K562 (cell line): ENCODE data around the gene MFAP3L. TPM values are rescaled to one million over a fixed set of nuclear protein-coding genes. Genes with fewer than 3 reads are reported as not detected.

Experiments used
- ATAC-seq: fragments of 200-7000 bp; cut with Tn5 transposase; 3 replicates; pipeline ENCODE4 v1.9.1; 2020; ENCODE audit warnings: moderate library complexity
- BruUV-seq: library from RNA; stranded (reverse); fragments of 400-500 nt; replicated peaks from 2 replicates; lab custom pipeline; 2021; lab: Mats Ljungman, UMichigan
- CTCF ChIA-PET: fragments of 300-600 bp; formaldehyde crosslinking; extraction: SDS; loops from one replicate; lab custom pipeline; 2021; ENCODE audit warnings: low intra/inter-chr PET ratio; lab: Yijun Ruan, JAX
- POLR2A ChIA-PET: fragments of 300-600, 350-650 bp; sonication (Branson Sonifier 250); formaldehyde crosslinking; extraction: SDS; loops from one replicate; lab custom pipeline; 2021; ENCODE audit warnings: antibody characterized with exemption, inconsistent platforms; lab: Yijun Ruan, JAX
- DNase-seq, 4 experiments: peaks; one replicate each; pipeline versions ENCODE4 v3.0.0 to v3.0.0-alpha.2; 2011 to 2018; ENCODE audit warnings: low spot score in 3 of 4, mixed read lengths in 3 of 4; ENCODE audit errors: extremely low read depth in 1 of 4
- FAIRE-seq: peaks from 2 replicates; lab custom pipeline; 2011; peaks lifted over from hg19 to GRCh38; lab: Jason Lieb, UNC
- H2AFZ ChIP-seq: 2 replicates; pipeline ENCODE4 v1.6.0; 2011; ENCODE audit warnings: low read depth, low read length, control low read depth, inconsistent platforms
- H3K27ac ChIP-seq: fragments of 200-600 bp; 3 replicates; pipeline ENCODE4 v1.8.0; 2011; ENCODE audit warnings: low read depth, mild to moderate bottlenecking, control low read depth, inconsistent platforms, low read length, moderate library complexity, mixed read lengths; ENCODE audit errors: extremely low read depth
- H3K27me3 ChIP-seq, 2 experiments: fragments of 300-600 bp in 1 of 2; 2 replicates in 1 of 2; 3 replicates in 1 of 2; pipeline versions ENCODE4 v1.6.0 to v1.8.0; 2011; ENCODE audit warnings: inconsistent platforms in 2 of 2, low read length in 2 of 2, mild to moderate bottlenecking in 1 of 2, mixed read lengths in 1 of 2, moderate library complexity in 1 of 2; ENCODE audit not compliant: control insufficient read depth in 2 of 2, insufficient read depth in 2 of 2
- H3K36me3 ChIP-seq: fragments of 300-600 bp; 3 replicates; pipeline ENCODE4 v1.8.0; 2011; ENCODE audit warnings: mild to moderate bottlenecking, low read length, inconsistent platforms; ENCODE audit not compliant: control insufficient read depth, insufficient read depth
- H3K4me1 ChIP-seq, 2 experiments: fragments of 200-600 bp in 1 of 2; replicated peaks in 1 of 2; 2 replicates in 1 of 2; 3 replicates in 1 of 2; pipeline versions ENCODE4 v1.5.1 to v1.8.0; 2011; ENCODE audit warnings: inconsistent platforms in 2 of 2, low read length in 2 of 2, mild to moderate bottlenecking in 1 of 2, mixed read lengths in 1 of 2, moderate library complexity in 1 of 2; ENCODE audit not compliant: control insufficient read depth in 2 of 2, insufficient read depth in 2 of 2
- H3K4me2 ChIP-seq: 2 replicates; pipeline ENCODE4 v1.6.1; 2011; ENCODE audit warnings: low read length, control low read depth, inconsistent platforms, mixed read lengths; ENCODE audit not compliant: insufficient read depth
- H3K4me3 ChIP-seq: fragments of 200-600 bp; sonication (generic), shearing (Covaris generic); 2 replicates; pipeline ENCODE4 v1.5.1; 2016; ENCODE audit warnings: control low read depth, inconsistent platforms
- H3K79me2 ChIP-seq: fragments of 200-600 bp; 3 replicates; pipeline ENCODE4 v1.8.0; 2011; ENCODE audit warnings: low read length, inconsistent platforms; ENCODE audit not compliant: control insufficient read depth, insufficient read depth
- H3K9ac ChIP-seq, 2 experiments: 2 replicates each; pipeline versions ENCODE4 v1.6.0 to v1.6.1; 2011; ENCODE audit warnings: low read depth in 2 of 2, low read length in 2 of 2, control low read depth in 1 of 2, inconsistent platforms in 1 of 2, mild to moderate bottlenecking in 1 of 2, mixed read lengths in 1 of 2; ENCODE audit not compliant: insufficient read depth in 1 of 2
- H3K9me1 ChIP-seq: one replicate; pipeline ENCODE4 v1.6.0; 2011; ENCODE audit warnings: inconsistent platforms, mild to moderate bottlenecking, low read length, moderate library complexity; ENCODE audit not compliant: control insufficient read depth, insufficient read depth
- H3K9me3 ChIP-seq: replicated peaks from 2 replicates; pipeline ENCODE4 v1.5.1; 2011; ENCODE audit warnings: low read depth, low read length, inconsistent platforms; ENCODE audit not compliant: control insufficient read depth, insufficient read depth
- H4K20me1 ChIP-seq: replicated peaks from 2 replicates; pipeline ENCODE4 v1.6.1; 2011; ENCODE audit warnings: low read length, inconsistent platforms, mixed read lengths; ENCODE audit not compliant: control insufficient read depth, insufficient read depth
- GMEB1 ChIP-seq: fragments of 250-450 bp; sonication (Bioruptor Pico); IDR thresholded peaks from 2 replicates; pipeline ENCODE4 v1.4.0; 2020; ENCODE audit warnings: mild to moderate bottlenecking
- GTF2F1 ChIP-seq: IDR thresholded peaks from 2 replicates; pipeline ENCODE4 v1.6.1; 2011; ENCODE audit warnings: low read depth, low read length, improper control_type of control experiment
- HDAC6 ChIP-seq: IDR thresholded peaks from 2 replicates; pipeline ENCODE4 v1.6.1; 2012; ENCODE audit warnings: low read depth, mild to moderate bottlenecking, control low read depth, inconsistent platforms, low read length, moderate library complexity
- HIVEP1 ChIP-seq: fragments of 250-450 bp; sonication (Bioruptor Pico); IDR thresholded peaks from 2 replicates; pipeline ENCODE4 v1.4.0; 2020; ENCODE audit warnings: mild to moderate bottlenecking
- KAT2B ChIP-seq: IDR thresholded peaks from one replicate; pipeline ENCODE4 v1.6.1; 2012; ENCODE audit warnings: low read depth, mild to moderate bottlenecking, control low read depth, inconsistent platforms, low read length, moderate library complexity
- MBD2 ChIP-seq: sonication (generic); IDR thresholded peaks from 2 replicates; pipeline ENCODE4 v1.6.1; 2016; ENCODE audit warnings: low read depth, borderline replicate concordance
- PHB2 ChIP-seq: fragments of 450-650 bp; IDR thresholded peaks from 2 replicates; pipeline ENCODE4 v1.6.1; 2017; ENCODE audit warnings: low read depth
- PURB ChIP-seq: sonication (generic); formaldehyde crosslinking; IDR thresholded peaks from 2 replicates; pipeline ENCODE4 v1.9.0; 2021; ENCODE audit warnings: low read depth, mild to moderate bottlenecking, missing genetic modification reagents
- SMAD4 ChIP-seq: fragments of 250-450 bp; sonication (Bioruptor Pico); conservative IDR thresholded peaks from 2 replicates; pipeline ENCODE4 v1.8.0; 2021; ENCODE audit warnings: inconsistent platforms, mild to moderate bottlenecking, moderate library complexity
- SMARCB1 ChIP-seq: IDR thresholded peaks from 2 replicates; pipeline ENCODE4 v1.6.1; 2011; ENCODE audit warnings: improper control_type of control experiment, low read depth; ENCODE audit not compliant: insufficient read length
- SNRNP70 ChIP-seq: fragments of 200-400 bp; formaldehyde crosslinking; optimal IDR thresholded peaks from 2 replicates; pipeline ENCODE3; 2017; ENCODE audit warnings: low read depth, low read length
- SPI1 ChIP-seq: IDR thresholded peaks from 2 replicates; pipeline ENCODE4 v1.6.1; 2011; ENCODE audit warnings: low read depth, low read length, control low read depth, borderline replicate concordance
- VEZF1 ChIP-seq: fragments of 200-800 bp; sonication (Bioruptor generic); IDR thresholded peaks from 2 replicates; pipeline ENCODE4 v1.6.1; 2017; ENCODE audit warnings: missing genetic modification characterization, missing compliant biosample characterization
- ZFP1 ChIP-seq: fragments of 450-650 bp; formaldehyde crosslinking; IDR thresholded peaks from 2 replicates; pipeline ENCODE4 v1.4.0; 2020; ENCODE audit warnings: mild to moderate bottlenecking, mixed read lengths
- WGBS: fragments of 100-300 bp; shearing (Covaris generic); methylation state at CpG from one replicate; pipeline ENCODE4 v1.1.6; 2016; ENCODE audit warnings: low coverage, mixed read lengths; ENCODE audit not compliant: insufficient coverage; ENCODE audit errors: missing lambda C conversion rate; 5-methylcytosine and 5-hydroxymethylcytosine counted together
- in situ Hi-C: fragments of 300-500 bp; cut with MboI; formaldehyde crosslinking; loops from 4 replicates; pipeline ENCODE4 v1.15.0; 2018; ENCODE audit warnings: inconsistent platforms, mixed read lengths
- intact Hi-C: fragments of 100-400 bp; cut with micrococcal nuclease; formaldehyde crosslinking; loops from 2 replicates; pipeline ENCODE4 v1.14.2; 2022
- polyA plus RNA-seq, 8 experiments: library from polyadenylated mRNA; depleted of rRNA in 4 of 8; stranded (reverse) in 5 of 8; unstranded in 3 of 8; fragments of >200 nt; fragmentation: Nextera tagmentation in 2 of 8; fragmentation: Illumina TruSeq in 1 of 8; extraction: Ambion mirVana in 2 of 8; extraction: Trizol in 1 of 8; gene quantifications; 2 replicates each; pipeline versions ENCODE4 v1.2.1 to v1.2.3, GENCODE V29; 2011 to 2014; ENCODE audit warnings: inconsistent platforms in 1 of 8, missing spikeins in 1 of 8
- total RNA-seq, 7 experiments: library from RNA; depleted of rRNA in 6 of 7; stranded (reverse); fragments of >200 nt in 6 of 7; fragmentation: Illumina TruSeq in 2 of 7; extraction: Trizol in 2 of 7; gene quantifications; 2 replicates each; pipeline versions ENCODE4 v1.2.1 to v1.2.3, GENCODE V29; 2011 to 2021; ENCODE audit warnings: low replicate concordance in 1 of 7

The MFAP3L gene
- total and polyA plus RNA-seq, 9 of the 15 experiments (the other 6 are each of a cell fraction or from before 2014, with no cell fraction given), result 0.06 to 0.25 (median 0.20) TPM; not detected in 3

- TF ChIP-seq VEZF1 (CRISPR knock-in tag) (no peak), SNRNP70 (no peak), HDAC6 (no peak)
Measured at GRCh38 chr4:169976951-169977350, 49.2 kb downstream of the MFAP3L start (continued).

DNA sequence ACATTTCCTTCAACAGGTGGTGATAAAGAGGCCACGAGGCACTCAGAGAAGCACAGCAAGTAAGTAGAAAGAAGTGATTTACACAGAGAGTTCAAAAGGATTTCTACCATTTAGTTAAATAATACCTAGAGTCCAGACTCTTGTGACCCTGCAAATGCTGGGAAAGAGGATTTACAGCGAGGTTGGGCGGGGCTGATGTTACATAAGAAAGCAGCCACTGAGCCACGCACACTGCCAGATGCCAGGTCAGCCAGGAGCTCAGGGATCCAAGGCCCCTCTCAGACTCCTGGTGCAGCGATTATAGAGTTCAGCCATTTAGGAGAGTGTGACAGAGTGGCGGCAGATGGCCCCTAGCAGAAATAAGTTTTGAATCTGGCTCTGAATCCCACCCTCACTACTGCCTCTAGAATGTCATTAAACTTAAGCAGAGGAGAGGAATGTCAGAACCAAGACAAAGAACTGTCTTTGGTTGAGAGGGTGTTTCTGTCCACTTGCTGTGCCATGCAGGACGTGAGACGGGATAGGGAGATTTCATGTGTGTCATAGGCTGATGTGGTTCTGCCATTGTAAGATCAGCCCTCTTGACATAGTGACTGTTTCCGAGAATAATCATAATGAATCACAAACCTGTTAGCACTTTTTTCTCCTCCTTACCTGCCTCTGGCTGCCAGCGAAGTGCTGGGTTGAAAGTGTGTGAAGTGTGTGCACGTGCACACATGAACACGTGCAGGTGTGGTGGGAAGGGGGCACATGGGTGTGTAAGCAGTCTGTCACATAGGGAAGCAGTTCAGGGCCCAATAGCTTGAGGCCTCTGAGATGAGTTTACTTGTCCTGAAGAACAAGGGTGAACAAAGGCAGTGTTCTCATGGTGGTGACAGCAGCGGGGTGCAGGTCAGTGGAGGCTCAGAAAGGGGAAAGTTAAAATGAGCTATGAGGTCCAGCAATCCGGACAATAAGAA, 50.1 kb downstream of the MFAP3L start:
- ATAC-seq (no peak), FAIRE-seq (no peak), DNase-seq (no peak)
- H3K4me3 ChIP-seq, result no peak overlapping the region
- H3K79me2 ChIP-seq, result no peaks in the 10 kb centered on the region
- H3K4me2 ChIP-seq, result no peak overlapping the region
- no TSS peak for BruUV-seq
- no peak overlapping the region for H3K9ac ChIP-seq
- no peaks in the 10 kb centered on the region for H3K36me3 ChIP-seq
- H3K27ac ChIP-seq, result no peak overlapping the region
- WGBS, result under 1% methylated on average over 14 of the region's 14 CpGs
- H3K9me1 ChIP-seq, result no peaks in the 10 kb centered on the region
- no peaks in the 10 kb centered on the region for H3K9me3 ChIP-seq
- H2AFZ ChIP-seq, result no peak overlapping the region
- ChIA-PET POLR2A (no interaction called here), CTCF (no interaction called here)
- H3K4me1 ChIP-seq, result no peaks in the 10 kb centered on the region
- in situ Hi-C loops, result no loop called here
- intact Hi-C loops, result no loop called here
- no peaks in the 10 kb centered on the region for H4K20me1 ChIP-seq
- TF ChIP-seq PHB2, result no peak
- TF ChIP-seq GMEB1 (CRISPR knock-in tag), result no peak
- no peak for TF ChIP-seq HIVEP1 (CRISPR knock-in tag)
- TF ChIP-seq SPI1, result no peak
- no peak for TF ChIP-seq KAT2B
- TF ChIP-seq SMARCB1, result no peak
- TF ChIP-seq ZFP1, result no peak
- TF ChIP-seq GTF2F1, result no peak
- TF ChIP-seq MBD2, result no peak
- no peak for TF ChIP-seq PURB (CRISPR knock-in tag)
- TF ChIP-seq SMAD4 (CRISPR knock-in tag), result no peak
- peaks cover 0 to 8% of the 10 kb centered on the region in 2 experiments; a peak in 2 of 5 replicates for H3K27me3 ChIP-seq
